HG02840 (cell line): ENCODE data around the gene RNPEP.
"Not testable (repeated sequence)": the region's sequence is repeated elsewhere in the genome, so short reads cannot be mapped to it uniquely, and the experiment has no call there.

ENCODE experiments used
- ATAC-seq: cut with Tn5 transposase; IDR thresholded peaks from one replicate; pipeline ENCODE4 v1.9.1; 2021; ENCODE audit warnings: mild to moderate bottlenecking, moderate library complexity, moderate number of reproducible peaks; ENCODE audit not compliant: unreplicated experiment, low FRiP score

Gene RNPEP

GRCh38 chr1:201958348-201958747, 24.1 kb upstream of the RNPEP start:
- no peak for ATAC-seq

GRCh38 chr1:201962382-201962781, 20.1 kb upstream of the RNPEP start:
- ATAC-seq: not testable (repeated sequence)

DNA sequence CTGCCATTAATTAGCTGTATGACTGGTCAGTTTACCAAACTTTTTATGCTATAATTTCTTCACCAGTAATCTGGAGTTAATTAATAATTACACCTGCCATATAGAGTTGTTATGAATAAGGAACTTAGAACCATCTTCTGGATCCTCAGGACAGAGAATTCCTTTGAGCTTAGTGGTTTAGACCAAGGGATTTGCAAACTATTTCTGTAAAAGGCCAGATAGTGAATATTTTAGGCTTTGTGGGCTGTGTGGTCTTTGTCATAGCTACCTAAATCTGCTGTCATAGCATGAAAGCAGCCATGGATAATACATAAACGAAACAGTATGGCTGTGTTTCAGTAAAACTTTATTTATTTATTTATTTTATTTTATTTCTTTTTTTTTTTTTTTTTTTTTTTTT, 18.2 kb upstream of the RNPEP start:
- ATAC-seq: no peak

DNA sequence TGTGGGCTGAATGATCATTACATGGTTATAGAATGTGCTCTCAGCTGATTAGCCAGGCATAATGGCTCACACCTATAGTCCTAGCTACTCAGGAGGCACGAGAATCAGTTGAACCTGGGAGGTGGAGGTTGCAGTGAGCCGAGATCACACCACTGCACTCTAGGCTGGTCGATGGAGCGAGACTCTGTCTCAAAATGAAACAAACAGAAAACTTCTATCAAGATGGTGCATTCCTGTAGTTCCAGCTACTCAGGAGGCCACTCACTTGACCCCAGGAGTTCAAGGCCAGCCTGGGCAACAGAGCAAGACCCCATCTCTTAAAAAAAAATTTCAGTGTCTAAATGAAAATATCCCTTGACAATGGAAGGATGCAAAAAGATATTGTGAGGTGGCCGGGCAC, 16.3 kb upstream of the RNPEP start:
- ATAC-seq: no peak

DNA sequence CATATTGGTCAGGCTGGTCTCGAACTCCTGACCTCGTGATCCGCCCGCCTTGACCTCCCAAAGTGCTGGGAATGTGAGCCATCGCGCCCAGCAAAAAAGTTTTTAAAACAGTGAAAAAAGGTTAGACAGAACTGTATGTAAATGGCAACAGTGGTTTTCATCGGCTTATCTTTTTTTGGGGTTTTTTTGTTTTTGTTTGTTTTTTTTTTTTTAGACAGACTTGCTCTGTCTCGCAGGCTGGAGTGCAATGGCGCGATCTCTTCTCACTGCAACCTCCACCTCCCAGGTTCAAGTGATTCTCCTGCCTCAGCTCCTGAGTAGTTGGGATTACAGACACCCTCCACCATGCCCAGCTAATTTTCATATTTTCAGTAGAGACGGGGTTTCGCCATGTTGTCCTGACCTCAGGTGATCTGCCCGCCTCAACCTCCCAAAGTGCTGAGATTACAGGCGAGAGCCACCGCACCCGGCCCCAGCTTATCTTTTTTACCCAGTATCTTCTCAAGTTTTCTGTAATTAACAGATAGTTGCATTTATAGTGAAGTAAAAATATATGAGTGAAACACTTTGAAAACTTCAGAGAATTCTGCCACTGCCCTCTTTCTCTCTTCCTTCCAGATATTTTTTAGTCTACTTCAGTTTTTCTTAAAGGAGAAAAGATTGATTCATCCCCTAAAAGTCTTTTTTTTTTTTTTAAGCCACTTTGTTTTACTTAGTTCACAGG, 14.1 kb upstream of the RNPEP start:
- no peak for ATAC-seq

- no peak for ATAC-seq
Observed at GRCh38 chr1:201970334-201971159, 11.9 kb upstream of the RNPEP start.

DNA sequence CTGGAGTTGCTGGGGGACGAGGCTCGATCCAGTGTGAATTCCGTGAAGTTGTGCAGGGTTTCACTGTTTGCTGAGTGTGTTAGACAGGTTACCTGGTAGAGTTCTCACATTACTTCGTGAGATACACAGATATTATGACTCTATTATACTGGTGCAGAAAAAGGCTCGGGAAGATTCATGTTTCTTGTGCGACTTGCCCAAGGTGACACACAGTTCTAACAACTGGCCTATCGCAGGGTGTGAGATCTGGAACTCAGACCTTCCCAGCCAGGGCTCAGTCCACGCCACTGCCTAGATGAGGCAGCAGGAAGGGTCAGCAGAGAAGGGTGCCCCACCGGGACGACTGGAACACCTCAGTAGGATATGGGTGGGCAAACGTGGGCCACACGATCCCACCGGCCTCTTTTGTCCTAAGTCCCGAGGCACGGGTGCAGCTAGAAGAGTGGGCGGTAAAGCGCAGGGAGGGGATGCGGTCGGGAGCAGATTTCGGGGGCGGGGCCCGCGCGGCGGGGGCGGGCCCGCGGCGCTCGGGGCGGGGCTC, 296 bp upstream of the RNPEP start:
- ATAC-seq: peak; percentile 21

GRCh38 chr1:201983380-201983805, 945 bp downstream of the RNPEP start:
- ATAC-seq: no peak

GRCh38 chr1:201984446-201984845, 2.0 kb downstream of the RNPEP start:
- ATAC-seq: no peak

GRCh38 chr1:201985355-201985754, 2.9 kb downstream of the RNPEP start:
- no peak for ATAC-seq

DNA sequence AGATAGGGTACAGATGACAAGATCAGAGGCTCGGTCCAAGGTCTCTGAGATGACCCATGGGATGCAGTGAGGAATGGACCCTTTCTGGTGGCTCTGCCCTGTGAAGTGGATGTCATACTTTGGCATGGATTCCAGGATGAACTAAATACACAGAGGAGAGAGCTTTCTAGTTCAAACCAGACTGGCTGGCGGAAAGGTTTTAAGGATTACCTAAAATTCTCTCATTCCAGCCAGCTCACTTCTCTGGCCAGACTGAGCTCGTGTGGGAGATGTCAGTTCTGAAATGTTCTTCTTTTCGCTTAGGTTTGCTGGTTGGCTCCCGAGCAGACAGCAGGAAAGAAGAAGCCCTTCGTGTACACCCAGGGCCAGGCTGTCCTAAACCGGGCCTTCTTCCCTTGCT, 6.2 kb downstream of the RNPEP start:
- ATAC-seq: no peak

DNA sequence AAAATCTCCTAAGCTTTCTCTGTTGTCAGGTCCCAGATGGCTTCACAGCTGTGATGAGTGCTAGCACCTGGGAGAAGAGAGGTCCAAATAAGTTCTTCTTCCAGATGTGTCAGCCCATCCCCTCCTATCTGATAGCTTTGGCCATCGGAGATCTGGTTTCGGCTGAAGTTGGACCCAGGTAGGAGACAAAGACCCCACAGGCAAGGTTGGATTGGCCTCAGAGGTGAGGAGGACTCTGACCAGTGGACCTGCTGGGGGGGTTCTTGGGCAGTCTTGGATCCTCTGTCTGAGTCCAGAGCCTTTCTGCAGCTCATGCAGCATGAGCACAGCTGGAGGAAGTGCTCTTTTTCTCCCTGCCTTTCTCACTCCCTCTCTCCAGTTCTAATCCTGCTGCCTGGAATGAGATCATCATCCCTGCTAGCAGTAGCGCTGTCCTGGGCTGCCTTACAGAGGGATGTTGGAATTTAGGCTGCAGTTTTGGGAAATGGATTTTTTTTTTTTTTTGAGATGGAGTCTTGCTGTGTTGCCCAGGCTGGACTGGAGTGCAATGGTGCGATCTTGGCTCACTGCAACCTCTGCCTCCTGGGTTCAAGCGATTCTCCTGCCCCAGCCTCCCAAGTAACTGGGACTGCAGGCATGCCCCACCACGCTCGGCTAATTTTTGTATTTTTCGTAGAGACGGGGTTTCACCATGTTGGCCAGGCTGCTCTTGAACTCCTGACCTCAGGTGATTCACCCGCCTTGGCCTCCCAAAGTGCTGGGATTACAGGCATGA, 7.1 kb downstream of the RNPEP start:
- no peak for ATAC-seq

DNA sequence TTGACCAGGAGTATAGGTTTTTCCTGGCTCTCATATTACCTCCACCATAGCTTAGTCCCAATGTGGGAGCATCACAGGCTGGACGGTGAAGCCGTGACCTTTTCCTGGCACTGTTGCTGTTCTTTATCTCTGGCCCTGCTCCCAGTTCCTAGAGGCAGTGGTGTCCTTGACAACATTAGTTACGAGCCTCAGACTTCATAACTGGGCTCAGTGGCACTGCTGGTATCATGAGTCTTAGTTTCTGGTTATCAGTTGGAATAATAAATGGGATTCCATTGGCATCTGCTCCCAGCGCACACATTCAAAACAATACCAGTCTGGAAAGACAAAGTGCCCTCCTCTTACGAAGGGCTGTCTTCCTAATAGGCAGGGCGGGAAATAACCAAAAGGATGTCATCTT, 8.0 kb downstream of the RNPEP start:
- ATAC-seq: no peak

DNA sequence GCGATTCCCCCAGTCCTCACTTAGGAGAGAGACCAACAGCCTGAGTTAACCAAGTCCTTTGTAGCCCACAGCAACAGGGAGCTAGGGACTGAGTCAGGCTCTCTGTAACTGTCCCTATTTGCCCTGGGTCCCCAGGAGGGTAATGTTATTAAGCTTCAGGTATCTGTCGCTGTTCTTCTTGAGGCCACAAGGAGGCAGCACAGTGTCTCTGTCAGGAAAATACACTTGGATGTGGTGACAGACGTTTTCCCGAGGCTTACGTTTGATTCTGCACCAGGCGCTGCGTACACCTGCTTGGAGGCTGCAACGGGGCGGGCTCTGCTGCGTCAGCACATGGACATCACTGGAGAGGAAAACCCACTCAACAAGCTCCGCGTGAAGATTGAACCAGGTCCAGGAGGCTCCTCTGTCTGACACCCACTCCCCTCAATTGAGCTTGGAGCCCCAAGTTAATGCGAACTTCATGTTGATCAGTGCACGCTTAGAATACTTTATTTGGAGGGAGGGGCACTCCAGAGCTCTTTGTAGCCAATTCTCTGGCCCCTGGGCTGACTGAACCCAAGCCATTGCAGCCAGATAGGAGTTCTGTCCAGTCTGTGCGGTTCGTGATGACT, 17.3 kb downstream of the RNPEP start:
- ATAC-seq: no peak

GRCh38 chr1:202002507-202002906, 20.1 kb downstream of the RNPEP start:
- ATAC-seq: no peak

DNA sequence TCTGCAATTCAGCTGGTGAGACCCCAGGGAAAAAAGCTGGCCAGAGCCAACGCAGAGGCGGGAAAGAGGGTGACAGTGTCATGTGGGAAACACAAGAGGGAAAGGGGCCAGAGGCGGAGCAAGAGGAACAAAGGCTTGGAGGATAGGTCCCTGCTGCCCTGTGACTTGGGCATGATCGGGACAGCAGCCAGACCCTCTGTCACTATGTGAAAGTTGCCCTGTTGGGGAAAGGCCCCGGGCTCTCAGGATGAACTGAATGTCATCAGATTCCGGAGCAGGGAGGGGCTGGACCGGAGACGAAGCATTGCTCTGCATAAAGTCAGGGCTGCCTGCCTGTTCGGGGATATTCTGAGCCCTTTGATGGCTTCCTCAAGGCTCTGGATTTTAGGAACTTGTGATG, 22.3 kb downstream of the RNPEP start:
- no peak for ATAC-seq

DNA sequence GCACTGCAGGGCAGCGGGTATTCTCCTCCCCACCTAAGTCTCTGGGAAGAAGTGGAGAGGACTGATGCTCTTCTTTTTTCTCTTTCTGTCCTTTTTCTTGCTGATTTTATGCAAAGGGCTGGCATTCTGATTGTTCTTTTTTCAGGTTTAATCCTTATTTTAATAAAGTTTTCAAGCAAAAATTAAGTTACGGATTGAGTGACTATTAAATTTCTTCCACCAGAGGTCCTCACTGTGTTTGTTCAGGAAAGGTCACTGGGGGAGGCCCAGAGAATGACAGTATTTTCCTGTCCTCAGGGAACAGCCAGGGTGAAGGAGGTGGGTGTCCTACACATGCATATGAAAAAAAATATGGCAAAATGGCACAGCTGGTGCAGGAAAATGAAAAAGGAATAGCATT, 23.5 kb downstream of the RNPEP start:
- ATAC-seq: no peak

DNA sequence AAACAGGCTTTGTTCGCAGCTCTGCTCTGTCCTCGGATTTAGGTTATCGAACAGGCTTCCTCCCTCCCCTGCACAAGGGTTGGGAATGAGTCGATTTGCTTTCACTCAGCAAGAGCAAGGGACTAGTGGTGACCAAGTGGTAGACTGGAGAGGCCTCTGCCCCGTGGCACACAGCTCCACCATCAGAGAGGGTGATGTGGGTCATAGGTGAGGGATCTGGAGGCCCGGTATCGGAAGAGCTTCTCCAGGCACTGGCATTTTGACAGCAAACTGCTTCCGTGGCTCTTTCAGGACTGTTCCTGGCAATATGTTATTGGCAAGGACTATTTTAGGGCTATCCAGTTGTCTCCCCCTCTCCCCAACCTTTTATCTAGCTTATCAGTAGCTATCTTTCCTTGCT, 24.9 kb downstream of the RNPEP start:
- ATAC-seq: no peak

- no peak for ATAC-seq
Observed at GRCh38 chr1:202007805-202008489, 25.5 kb downstream of the RNPEP start.
